KBM-7 (cell line): ENCODE measurements around the gene ARHGEF4.

Experiments
- DNase-seq: peaks from one replicate; pipeline ENCODE4 v3.0.0-alpha.2; 2015
- in situ Hi-C: fragments of 300-500 bp; cut with MboI; formaldehyde crosslinking; loops from 2 replicates; pipeline ENCODE4 v1.14.3; 2020; ENCODE audit warnings: low sequenced_read_pairs, low pct_unique_long_range_greater_than_20kb, mixed read lengths

Gene ARHGEF4

GRCh38 chr2:130910931-130911330 is 74.2 kb downstream of the ARHGEF4 start:
- in situ Hi-C loops = no loop called here
- DNase-seq = no peak

DNA sequence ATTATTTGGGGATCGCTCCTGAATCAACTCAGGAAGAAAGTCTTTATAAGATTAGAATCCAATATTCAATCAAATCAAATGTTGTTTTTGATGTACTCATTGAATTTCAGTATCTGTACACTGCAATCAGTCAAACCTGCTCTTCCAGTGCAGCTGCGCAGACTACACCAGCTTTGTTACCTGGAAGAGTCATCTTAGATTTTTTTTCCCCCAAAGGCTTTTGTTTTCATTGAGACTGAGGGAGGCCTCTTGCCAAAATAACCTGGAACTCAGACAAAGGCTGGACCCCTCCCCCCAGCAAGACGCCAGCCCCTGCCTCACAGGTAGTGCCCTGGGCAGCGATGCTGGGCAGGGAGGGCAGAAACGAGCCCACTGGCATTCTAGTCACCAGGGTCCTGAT is 74.8 kb downstream of the ARHGEF4 start:
- in situ Hi-C loops = no loop called here
- no peak for DNase-seq

GRCh38 chr2:130911996-130912395 is 75.3 kb downstream of the ARHGEF4 start:
- in situ Hi-C loops = no loop called here
- DNase-seq = no peak

- no peak for DNase-seq
- in situ Hi-C loops = no loop called here
These were observed 75.8 kb downstream of the ARHGEF4 start for GRCh38 chr2:130912471-130912870.

DNA sequence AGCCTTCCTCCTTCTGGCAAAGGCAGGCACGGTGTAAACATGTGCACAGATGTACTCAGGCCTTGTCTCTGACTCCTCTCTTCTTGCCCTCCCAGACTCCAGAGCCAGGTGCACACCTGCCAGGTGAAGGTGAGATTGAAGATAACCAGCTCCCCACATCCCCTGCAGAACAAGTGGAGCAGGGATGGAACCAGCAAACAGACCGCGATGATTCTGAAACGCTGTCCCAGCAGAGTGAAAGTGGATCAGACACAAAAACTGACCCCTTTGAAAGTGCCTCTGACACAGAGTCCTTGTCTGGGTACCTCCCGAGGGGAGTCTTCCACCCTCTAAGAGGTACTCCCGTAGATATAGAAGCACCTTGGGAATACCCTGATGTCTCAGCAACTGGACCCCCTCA is 77.2 kb downstream of the ARHGEF4 start:
- in situ Hi-C loops = no loop called here
- DNase-seq = no peak

DNA sequence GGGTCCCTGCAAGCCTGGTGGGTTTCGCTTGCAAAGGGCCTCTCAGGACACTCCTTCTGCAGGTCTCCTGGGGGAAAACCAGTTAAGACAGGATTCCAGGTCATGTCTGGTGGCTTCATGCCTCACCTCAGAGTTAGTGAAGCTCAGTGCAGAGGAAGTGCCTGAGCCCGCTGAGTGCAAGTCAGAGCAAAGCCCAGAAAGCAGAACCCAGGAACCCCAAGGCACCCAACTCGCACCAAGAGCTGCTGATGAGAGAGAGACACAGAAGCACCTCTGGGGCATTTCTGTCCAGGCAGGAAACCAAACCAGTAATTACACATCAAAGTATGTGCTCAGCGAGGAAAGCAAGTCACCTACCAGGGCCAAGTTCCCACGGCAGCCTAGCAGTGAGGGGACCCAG is 78.4 kb downstream of the ARHGEF4 start:
- DNase-seq = no peak
- in situ Hi-C loops = no loop called here

DNA sequence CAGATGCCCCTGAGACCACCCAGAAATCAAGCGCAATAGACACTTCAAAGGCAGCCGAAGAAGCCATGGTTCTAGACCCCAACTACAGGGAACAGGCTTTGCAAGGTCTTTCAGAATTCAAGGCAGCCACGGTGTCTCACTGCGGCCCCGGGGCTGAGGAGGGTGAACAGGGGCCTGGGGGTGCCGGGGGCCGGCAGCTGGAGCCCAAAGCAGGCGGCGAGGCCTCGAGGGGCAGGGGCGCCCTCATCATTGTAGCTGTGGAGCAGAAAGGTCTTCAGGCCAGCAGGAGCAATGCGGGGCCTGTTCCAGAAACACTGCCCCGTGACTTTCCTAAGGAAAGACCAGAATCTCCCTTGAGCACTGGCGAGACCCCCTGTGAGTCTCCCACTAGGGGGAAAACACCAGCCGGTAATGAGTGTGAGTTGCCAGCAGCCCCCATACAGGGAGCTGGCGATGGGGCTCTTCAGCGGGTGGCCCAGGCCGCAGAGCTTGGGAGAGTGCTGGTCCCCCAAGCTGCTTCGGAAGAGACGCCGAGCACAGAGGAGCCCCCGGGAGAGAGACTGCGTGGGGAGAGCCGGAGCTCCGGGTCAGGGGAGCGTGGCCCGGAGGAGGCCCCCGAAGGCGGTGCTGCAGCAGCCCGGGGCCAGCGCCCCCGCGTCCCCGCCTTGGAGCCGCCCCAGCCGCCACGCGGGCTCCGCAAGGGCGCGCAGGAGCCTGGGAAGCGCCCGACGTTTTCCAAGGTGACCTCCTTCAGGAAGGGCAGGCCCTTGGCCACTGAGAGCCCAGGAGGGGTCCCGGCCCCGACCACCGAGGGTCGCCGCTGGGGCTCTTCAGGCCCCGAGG is 79.1 kb downstream of the ARHGEF4 start:
- no peak for DNase-seq
- in situ Hi-C loops = no loop called here

GRCh38 chr2:130916438-130916705 is 79.7 kb downstream of the ARHGEF4 start:
- no peak for DNase-seq
- in situ Hi-C loops = no loop called here

DNA sequence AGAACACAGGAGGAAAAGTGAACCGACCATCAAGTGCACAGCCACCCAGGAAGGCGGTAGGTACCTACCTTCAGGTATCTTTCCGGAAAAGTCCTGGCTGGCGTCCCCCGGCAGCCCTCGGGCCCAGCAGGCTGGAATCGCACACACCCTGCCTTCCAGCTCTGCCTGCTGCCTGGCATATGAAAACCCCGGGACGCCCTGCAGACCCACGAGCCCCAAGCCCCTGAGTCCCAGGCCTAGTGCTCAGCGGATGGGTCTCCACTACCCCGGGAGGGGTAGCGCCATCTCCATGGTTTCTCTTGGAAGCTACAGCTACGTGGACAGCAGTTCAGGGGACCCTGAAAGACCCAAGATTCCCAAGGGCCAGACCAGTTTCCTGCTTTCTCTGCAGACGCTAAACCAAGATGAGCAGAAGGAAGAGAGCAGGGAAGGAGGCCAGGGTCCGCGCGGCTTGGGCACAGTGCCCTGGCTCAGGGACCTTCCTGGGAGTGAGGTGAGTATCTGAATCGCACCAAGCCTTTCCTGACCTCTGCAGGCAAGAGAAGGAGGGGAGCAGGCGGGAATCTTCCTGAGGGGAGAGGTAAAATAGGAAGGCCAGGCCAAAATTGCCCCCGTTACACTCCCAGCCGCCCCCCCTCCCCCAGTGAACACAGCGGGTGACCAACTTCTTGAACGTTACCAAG is 80.4 kb downstream of the ARHGEF4 start:
- no peak for DNase-seq
- in situ Hi-C loops = no loop called here

DNA sequence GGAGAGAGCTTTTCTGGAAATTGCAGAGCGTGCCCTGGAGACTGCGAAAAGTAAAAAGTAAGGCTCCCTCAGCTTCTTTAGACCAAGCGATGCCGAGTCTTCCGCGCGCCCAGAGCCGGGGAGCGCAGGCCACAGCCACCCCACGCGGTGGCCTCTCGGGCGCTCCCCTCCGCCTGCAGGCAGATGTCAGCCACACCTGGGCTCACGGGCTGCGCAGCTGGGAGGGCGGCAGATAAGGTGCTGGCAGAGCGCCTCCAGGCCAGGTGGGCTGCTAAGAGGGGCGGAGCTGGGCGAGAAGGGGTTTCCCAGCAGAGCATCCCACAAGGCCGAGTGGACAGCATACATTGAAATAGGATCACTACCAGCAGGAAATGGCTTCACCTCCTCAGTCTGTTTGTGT is 81.7 kb downstream of the ARHGEF4 start:
- DNase-seq = no peak
- in situ Hi-C loops = no loop called here

- DNase-seq = peak; percentile 60
- in situ Hi-C loops = no loop called here
These were observed 83.9 kb downstream of the ARHGEF4 start for GRCh38 chr2:130920415-130921163.

- DNase-seq = no peak
- in situ Hi-C loops = no loop called here
These were observed 84.4 kb downstream of the ARHGEF4 start for GRCh38 chr2:130921164-130921476.

- DNase-seq = no peak
- in situ Hi-C loops = no loop called here
These were observed 85.7 kb downstream of the ARHGEF4 start for GRCh38 chr2:130922417-130922816.

DNA sequence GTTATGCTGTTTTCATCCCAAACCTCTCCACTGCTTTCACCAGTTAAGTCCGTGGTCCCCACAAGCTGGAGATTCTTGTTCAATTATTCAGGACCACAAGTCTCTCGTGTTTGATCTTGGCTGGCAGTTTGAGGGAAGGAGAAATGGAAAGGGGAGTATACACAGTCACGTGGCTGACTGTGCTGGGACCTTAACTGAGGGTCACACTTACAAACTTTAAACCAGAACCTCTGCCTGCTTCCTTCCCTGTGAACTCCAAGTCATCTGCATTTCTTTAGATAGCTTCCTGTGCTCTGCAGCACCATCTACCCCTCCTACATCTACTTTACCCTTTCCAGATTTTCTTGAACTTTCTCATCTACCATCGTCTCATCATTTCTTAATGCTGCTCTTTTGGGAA is 91.7 kb downstream of the ARHGEF4 start:
- in situ Hi-C loops = no loop called here
- DNase-seq = no peak

GRCh38 chr2:130930740-130931659 is 94.3 kb downstream of the ARHGEF4 start:
- in situ Hi-C loops = no loop called here
- DNase-seq = no peak

- no peak for DNase-seq
- in situ Hi-C loops = no loop called here
These were observed 96.8 kb downstream of the ARHGEF4 start for GRCh38 chr2:130933501-130933900.

- in situ Hi-C loops = no loop called here
- DNase-seq = no peak
These were observed 99.7 kb downstream of the ARHGEF4 start for GRCh38 chr2:130936451-130936850.

GRCh38 chr2:130947967-130948366 is 111.3 kb downstream of the ARHGEF4 start:
- no peak for DNase-seq
- in situ Hi-C loops = no loop called here

DNA sequence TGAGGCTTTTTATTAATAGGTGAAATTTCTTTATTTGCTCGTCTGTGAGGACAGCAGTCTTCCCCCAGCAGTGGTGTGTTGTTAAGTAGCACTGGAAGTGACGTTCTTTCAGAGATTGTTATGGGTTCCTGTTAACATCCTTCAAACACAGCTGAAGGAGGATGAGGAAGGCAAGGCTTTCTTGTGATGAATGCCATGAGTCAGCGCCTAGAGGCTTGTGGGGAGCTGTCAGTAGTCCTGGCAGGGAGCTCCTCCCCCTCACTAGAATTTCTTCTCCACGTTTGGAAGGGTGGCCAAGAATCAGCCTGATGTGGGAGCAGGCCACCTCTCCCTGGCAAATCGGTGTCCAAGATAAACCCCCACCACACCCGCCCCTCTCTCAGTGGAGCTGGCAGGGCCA is 113.2 kb downstream of the ARHGEF4 start:
- no peak for DNase-seq
- in situ Hi-C loops = no loop called here
